GM12878 (cell line): ENCODE results near the gene TMPRSS3. TPM values are rescaled to one million over a fixed set of nuclear protein-coding genes. Genes with fewer than 3 reads are reported as not detected.

Experiments
- ATAC-seq: fragments of 200-7000 bp; cut with Tn5 transposase; 3 replicates; pipeline ENCODE4 v1.9.1; 2020; ENCODE audit warnings: mild to moderate bottlenecking, moderate library complexity
- BruUV-seq: library from RNA; stranded (reverse); fragments of 400-500 nt; replicated peaks from 2 replicates; lab custom pipeline; 2021; lab: Mats Ljungman, UMichigan
- CTCF ChIA-PET: fragments of 300-600 bp; sonication (Branson Sonifier 250); formaldehyde crosslinking; extraction: SDS; loops from one replicate; lab custom pipeline; 2021; ENCODE audit warnings: inconsistent platforms; lab: Yijun Ruan, JAX
- POLR2A ChIA-PET: fragments of 350-600 bp; formaldehyde crosslinking; extraction: SDS; loops from one replicate; lab custom pipeline; 2021; ENCODE audit warnings: inconsistent platforms; lab: Charles Lee
- RAD21 ChIA-PET: fragments of 300-600 bp; sonication (Branson Sonifier 250); formaldehyde crosslinking; loops from one replicate; lab custom pipeline; 2023; ENCODE audit warnings: antibody characterized with exemption; ENCODE audit not compliant: unreplicated experiment; lab: Charles Lee
- SMC1A ChIA-PET: fragments of 300-600 bp; sonication (Branson Sonifier 250); formaldehyde crosslinking; loops from one replicate; lab custom pipeline; 2023; ENCODE audit not compliant: unreplicated experiment, uncharacterized antibody; lab: Charles Lee
- DNase-seq: peaks from one replicate; pipeline ENCODE4 v3.0.0-alpha.2; 2011; ENCODE audit warnings: low read depth, low spot score
- FAIRE-seq: peaks from 3 replicates; lab custom pipeline; 2011; peaks lifted over from hg19 to GRCh38; lab: Jason Lieb, UNC
- H2AFZ ChIP-seq: 2 replicates; pipeline ENCODE4 v1.6.0; 2011; ENCODE audit warnings: low read depth, low read length, control low read depth; ENCODE audit not compliant: control insufficient read depth
- H3K27ac ChIP-seq: 2 replicates; pipeline ENCODE4 v1.5.1; 2011; ENCODE audit warnings: control low read depth; ENCODE audit not compliant: control insufficient read depth, insufficient read depth
- H3K27me3 ChIP-seq, 2 experiments: replicated peaks in 1 of 2; 2 replicates each; pipeline versions ENCODE4 v1.6.0 to v1.6.1; 2011; ENCODE audit warnings: low read length in 1 of 2; ENCODE audit not compliant: control insufficient read depth in 2 of 2, insufficient read depth in 2 of 2
- H3K36me3 ChIP-seq, 2 experiments: 2 replicates each; pipeline ENCODE4 v1.5.1; 2011; ENCODE audit warnings: low read length in 1 of 2; ENCODE audit not compliant: control insufficient read depth in 2 of 2, insufficient read depth in 2 of 2
- H3K4me1 ChIP-seq: 2 replicates; pipeline ENCODE4 v1.6.1; 2011; ENCODE audit warnings: mild to moderate bottlenecking, low read length, moderate library complexity, mixed read lengths; ENCODE audit not compliant: control insufficient read depth, insufficient read depth
- H3K4me2 ChIP-seq: 2 replicates; pipeline ENCODE4 v1.6.0; 2011; ENCODE audit warnings: control low read depth; ENCODE audit not compliant: control insufficient read depth, insufficient read depth
- H3K4me3 ChIP-seq: fragments of 200-600 bp; sonication (generic); 2 replicates; pipeline ENCODE4 v1.5.1; 2016
- H3K79me2 ChIP-seq: 2 replicates; pipeline ENCODE4 v1.6.0; 2011; ENCODE audit warnings: low read length; ENCODE audit not compliant: control insufficient read depth, insufficient read depth
- H3K9ac ChIP-seq: 2 replicates; pipeline ENCODE4 v1.8.0; 2011; ENCODE audit warnings: low read length, control low read depth, mixed read lengths; ENCODE audit not compliant: control insufficient read depth, insufficient read depth
- H3K9me3 ChIP-seq: replicated peaks from 3 replicates; pipeline ENCODE4 v1.5.1; 2011; ENCODE audit warnings: mild to moderate bottlenecking, low read length; ENCODE audit not compliant: control insufficient read depth, insufficient read depth
- H4K20me1 ChIP-seq: 2 replicates; pipeline ENCODE4 v1.6.0; 2011; ENCODE audit not compliant: control insufficient read depth, insufficient read depth
- HDGF ChIP-seq: fragments of 450-650 bp; IDR thresholded peaks from 2 replicates; pipeline ENCODE4 v1.6.1; 2016; ENCODE audit warnings: antibody characterized with exemption
- IKZF1 ChIP-seq: fragments of 450-650 bp; conservative IDR thresholded peaks from 2 replicates; pipeline ENCODE4 v1.6.1; 2017; ENCODE audit warnings: antibody characterized with exemption, mild to moderate bottlenecking
- IKZF2 ChIP-seq, 2 experiments: fragments of 450-650 bp; IDR thresholded peaks; 2 replicates each; pipeline ENCODE4 v1.6.1; 2017; ENCODE audit warnings: mild to moderate bottlenecking in 2 of 2, moderate library complexity in 2 of 2
- POLR2AphosphoS5 ChIP-seq: IDR thresholded peaks from 2 replicates; pipeline ENCODE4 v1.6.1; 2011; ENCODE audit warnings: mild to moderate bottlenecking, low read length, inconsistent platforms
- RELB ChIP-seq: fragments of 450-650 bp; IDR thresholded peaks from 2 replicates; pipeline ENCODE4 v1.6.1; 2017; ENCODE audit warnings: low read depth, mild to moderate bottlenecking, moderate library complexity
- ZNF687 ChIP-seq: fragments of 450-650 bp; IDR thresholded peaks from 2 replicates; pipeline ENCODE4 v1.6.1; 2017; ENCODE audit warnings: mild to moderate bottlenecking, moderate library complexity
- WGBS: methylation state at CpG from one replicate; pipeline ENCODE4 v1.1.6; 2016; ENCODE audit warnings: low lambda C conversion rate; ENCODE audit not compliant: insufficient replicate concordance, insufficient coverage; ENCODE audit errors: missing lambda C conversion rate; 5-methylcytosine and 5-hydroxymethylcytosine counted together
- in situ Hi-C: fragments of 300-500 bp; cut with MboI; formaldehyde crosslinking; loops from 9 replicates; pipeline ENCODE4 v1.14.3; 2018; ENCODE audit warnings: mixed read lengths
- intact Hi-C: fragments of 100-400 bp; cut with micrococcal nuclease; formaldehyde crosslinking; loops from one replicate; pipeline ENCODE4 v1.14.2; 2022; ENCODE audit not compliant: unreplicated experiment
- polyA plus RNA-seq, 11 experiments: library from polyadenylated mRNA; depleted of rRNA in 4 of 11; unstranded in 6 of 11; stranded (reverse) in 5 of 11; fragments of >200 nt; fragmentation: Nextera tagmentation in 4 of 11; fragmentation: Illumina TruSeq in 1 of 11; extraction: Ambion mirVana in 4 of 11; extraction: Trizol in 1 of 11; gene quantifications; 1 replicate in 1 of 11; 2 replicates in 10 of 11; pipeline versions ENCODE4 v1.2.1 to v1.2.3, GENCODE V29; 2011 to 2016; ENCODE audit warnings: inconsistent platforms in 2 of 11, missing spikeins in 2 of 11, low read depth in 1 of 11
- total RNA-seq, 4 experiments: library from RNA; depleted of rRNA in 3 of 4; stranded (reverse); fragments of >200 nt in 3 of 4; fragmentation: Illumina TruSeq in 1 of 4; extraction: Trizol in 1 of 4; gene quantifications; 2 replicates each; pipeline versions ENCODE4 v1.2.1 to v1.2.3, GENCODE V29; 2013 to 2021

The TMPRSS3 gene
- total and polyA plus RNA-seq, 10 of the 15 experiments (the other 5 are each of a cell fraction or from before 2014, with no cell fraction given): 0.51 to 1.5 (median 0.82) TPM; not detected in 1

GRCh38 chr21:42421018-42421793 lies 25.4 kb upstream of the TMPRSS3 start:
- no peak overlapping the region; the same call in 1 of the 2 replicates for H2AFZ ChIP-seq
- H3K4me3 ChIP-seq: peak overlapping the region; percentile 33; the same call in 1 of the 2 replicates
- no peaks in the 10 kb centered on the region for H3K36me3 ChIP-seq
- H3K4me1 ChIP-seq: peaks cover 51% of the 10 kb centered on the region
- intact Hi-C loops (no loop called here), in situ Hi-C loops (no loop called here)
- ChIA-PET POLR2A (interaction anchor here (0.8 to 3.0 kb wide), 11 partner anchors 8 to 107 kb away, joined by 3 to 27 read pairs (median 4); no protein-coding TSS in a partner anchor), RAD21 (interaction anchor here (0.7 to 7.2 kb wide), 25 partner anchors 8 to 188 kb away, joined by 3 to 81 read pairs (median 4); no protein-coding TSS in a partner anchor), CTCF (interaction anchor here (0.7 to 3.8 kb wide), 19 partner anchors 11 to 117 kb away, joined by 3 to 19 read pairs (median 5); no protein-coding TSS in a partner anchor), SMC1A (interaction anchor here (0.6 to 9.4 kb wide), 26 partner anchors 15 to 187 kb away, joined by 3 to 124 read pairs (median 5); no protein-coding TSS in a partner anchor)
- peak overlapping the region; percentile 30; the same call in 1 of the 2 replicates for H3K9ac ChIP-seq
- TF ChIP-seq IKZF1 (peak; percentile 37; the same call in 1 of the 2 replicates), RELB (0 out of 2 replicates have a peak, but pooled peaks have one; percentile 11), IKZF2 (IDR thresholded peaks at IDR 0.05) (no peak), HDGF (0 out of 2 replicates have a peak, but pooled peaks have one; percentile 13), ZNF687 (peak; percentile 75), POLR2AphosphoS5 (peak; percentile 48; the same call in 1 of the 2 replicates)
- H3K27ac ChIP-seq: peak overlapping the region; percentile 89
- H3K27me3 ChIP-seq: no peaks in the 10 kb centered on the region
- no peak for FAIRE-seq
- BruUV-seq: no TSS peak
- DNase-seq: no peak
- WGBS: 49% methylated on average over 3 of the region's 3 CpGs
- no peak for ATAC-seq
- peaks cover 10% of the 10 kb centered on the region; the same call in 2 of the 3 replicates for H3K9me3 ChIP-seq
- H3K79me2 ChIP-seq: no peaks in the 10 kb centered on the region
- H3K4me2 ChIP-seq: peak overlapping the region; percentile 35
- no peaks in the 10 kb centered on the region for H4K20me1 ChIP-seq
